ENCODE results near the gene ZNF440.

DNA sequence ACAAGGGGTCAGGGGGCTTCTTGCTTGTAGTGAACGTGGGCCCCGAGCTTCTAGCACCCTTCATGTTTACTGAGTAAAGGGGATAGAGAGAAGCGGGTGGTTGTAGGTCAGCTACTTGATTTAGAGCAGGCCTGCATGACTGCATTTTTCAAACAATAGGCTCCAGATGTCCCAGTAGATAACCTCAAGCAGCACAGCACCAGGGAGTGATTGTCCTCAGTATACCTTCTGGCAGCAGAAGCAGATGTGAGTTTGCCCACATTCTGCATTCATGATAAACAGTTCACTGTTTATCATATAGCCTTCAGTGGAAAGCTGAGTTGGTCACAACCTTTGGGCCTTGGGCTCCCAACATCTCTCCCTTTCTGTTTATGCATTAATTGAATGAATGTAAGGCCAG, 39.3 kb downstream of the ZNF440 start:
- TF ChIP-seq, protein P1, sequence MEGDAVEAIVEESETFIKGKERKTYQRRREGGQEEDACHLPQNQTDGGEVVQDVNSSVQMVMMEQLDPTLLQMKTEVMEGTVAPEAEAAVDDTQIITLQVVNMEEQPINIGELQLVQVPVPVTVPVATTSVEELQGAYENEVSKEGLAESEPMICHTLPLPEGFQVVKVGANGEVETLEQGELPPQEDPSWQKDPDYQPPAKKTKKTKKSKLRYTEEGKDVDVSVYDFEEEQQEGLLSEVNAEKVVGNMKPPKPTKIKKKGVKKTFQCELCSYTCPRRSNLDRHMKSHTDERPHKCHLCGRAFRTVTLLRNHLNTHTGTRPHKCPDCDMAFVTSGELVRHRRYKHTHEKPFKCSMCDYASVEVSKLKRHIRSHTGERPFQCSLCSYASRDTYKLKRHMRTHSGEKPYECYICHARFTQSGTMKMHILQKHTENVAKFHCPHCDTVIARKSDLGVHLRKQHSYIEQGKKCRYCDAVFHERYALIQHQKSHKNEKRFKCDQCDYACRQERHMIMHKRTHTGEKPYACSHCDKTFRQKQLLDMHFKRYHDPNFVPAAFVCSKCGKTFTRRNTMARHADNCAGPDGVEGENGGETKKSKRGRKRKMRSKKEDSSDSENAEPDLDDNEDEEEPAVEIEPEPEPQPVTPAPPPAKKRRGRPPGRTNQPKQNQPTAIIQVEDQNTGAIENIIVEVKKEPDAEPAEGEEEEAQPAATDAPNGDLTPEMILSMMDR (IDR thresholded peaks at IDR 0.05), result no peak
- no peak for TF ChIP-seq EZH2phosphoT487 (IDR thresholded peaks at IDR 0.05)
